Effector memory CD8-positive, alpha-beta T cell (primary cell): Measurements from ENCODE around the gene SSR4.
A peak's percentile ranks its signal among the peaks of the same experiment; 100 is the strongest.

ENCODE experiments used
- ATAC-seq: fragments of 150-1000 bp; cut with Tn5 transposase; replicated peaks from 2 replicates; pipeline ENCODE4 v1.10.0; 2021; ENCODE audit warnings: mild to moderate bottlenecking, moderate library complexity
- DNase-seq, 3 experiments: peaks; one replicate each; pipeline ENCODE4 v3.0.0; 2021
- H3K27ac Mint-ChIP-seq, 2 donors: one replicate each; pipeline ENCODE4 v1.8.0; 2022; ENCODE audit warnings: mild to moderate bottlenecking in 2 of 2, mixed read lengths in 2 of 2, moderate library complexity in 2 of 2
- H3K27me3 Mint-ChIP-seq, 2 donors: one replicate each; pipeline ENCODE4 v1.8.0; 2022; ENCODE audit warnings: mixed read lengths in 2 of 2
- H3K36me3 Mint-ChIP-seq: one replicate; pipeline ENCODE4 v1.8.0; 2022; ENCODE audit warnings: mild to moderate bottlenecking, moderate library complexity, mixed read lengths; ENCODE audit not compliant: insufficient read depth
- H3K4me1 Mint-ChIP-seq, 2 donors: one replicate each; pipeline ENCODE4 v1.8.0; 2022; ENCODE audit warnings: low read depth in 2 of 2, mixed read lengths in 2 of 2
- H3K4me3 Mint-ChIP-seq, 2 donors: one replicate each; pipeline ENCODE4 v1.8.0; 2022; ENCODE audit warnings: mild to moderate bottlenecking in 2 of 2, mixed read lengths in 2 of 2, moderate library complexity in 2 of 2
- H3K9me3 Mint-ChIP-seq, 2 donors: one replicate each; pipeline ENCODE4 v1.8.0; 2022; ENCODE audit warnings: mixed read lengths in 2 of 2

Gene SSR4

DNA sequence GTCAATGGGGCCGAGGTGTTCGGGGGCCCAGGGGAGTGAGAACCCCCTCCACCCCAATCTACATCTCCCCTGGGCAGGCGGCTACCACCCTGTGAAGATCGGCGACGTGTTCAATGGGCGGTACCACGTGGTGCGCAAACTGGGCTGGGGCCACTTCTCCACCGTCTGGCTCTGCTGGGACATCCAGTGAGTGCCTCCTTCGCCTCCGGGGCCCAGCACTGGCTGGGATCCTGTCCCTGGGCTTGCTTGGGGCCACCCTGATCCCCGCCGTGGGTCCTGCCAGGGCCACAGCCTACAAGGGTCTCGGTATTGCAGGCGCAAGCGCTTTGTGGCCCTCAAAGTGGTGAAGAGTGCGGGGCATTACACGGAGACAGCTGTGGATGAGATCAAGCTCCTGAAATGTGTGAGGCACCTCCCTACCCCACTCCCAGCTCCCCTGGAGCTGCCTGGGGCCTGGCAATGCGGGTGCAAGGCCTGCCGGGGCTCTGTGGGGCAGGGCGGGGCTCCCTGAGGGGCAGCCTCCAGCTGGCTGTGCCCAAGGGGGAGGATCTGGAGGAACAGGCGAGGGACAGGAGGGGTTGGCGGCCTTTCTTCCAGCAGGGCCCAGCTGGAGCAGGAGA, 12.9 kb upstream of the SSR4 start:
- Mint-ChIP-seq H3K4me1 (peaks cover 0 to 6% of the 10 kb centered on the region in 2 donors), H3K27me3 (peaks cover 7 to 13% of the 10 kb centered on the region in 2 donors), H3K36me3 (peaks cover 8% of the 10 kb centered on the region), H3K27ac (no peak overlapping the region), H3K4me3 (no peak overlapping the region), H3K9me3 (no peaks in the 10 kb centered on the region)
- no peak for DNase-seq
- no peak for ATAC-seq

DNA sequence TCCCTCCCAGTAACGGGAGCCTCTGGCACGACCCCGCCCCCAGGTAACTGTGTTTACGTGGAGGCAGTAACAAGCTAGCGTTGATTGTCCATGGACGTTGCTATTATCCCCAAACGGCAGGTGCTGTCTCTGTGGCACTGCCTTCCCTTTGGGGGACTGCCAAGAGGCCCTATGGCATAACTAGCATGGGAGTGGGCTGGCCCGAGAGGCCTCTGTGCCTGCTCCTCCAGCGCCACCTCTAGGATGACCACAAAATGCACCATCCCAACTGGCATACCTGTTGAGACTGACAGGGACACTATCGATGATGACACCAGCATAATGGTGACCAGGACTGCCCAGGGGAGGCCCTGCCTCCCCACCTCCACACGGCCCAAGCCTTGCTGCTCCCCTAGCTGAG, 12.2 kb upstream of the SSR4 start:
- Mint-ChIP-seq H3K36me3 (peaks cover 10% of the 10 kb centered on the region), H3K27me3 (peaks cover 7 to 13% of the 10 kb centered on the region in 2 donors), H3K4me1 (peaks cover 0 to 6% of the 10 kb centered on the region in 2 donors), H3K9me3 (no peaks in the 10 kb centered on the region), H3K27ac (no peak overlapping the region), H3K4me3 (no peak overlapping the region)
- no peak for DNase-seq
- ATAC-seq: no peak

DNA sequence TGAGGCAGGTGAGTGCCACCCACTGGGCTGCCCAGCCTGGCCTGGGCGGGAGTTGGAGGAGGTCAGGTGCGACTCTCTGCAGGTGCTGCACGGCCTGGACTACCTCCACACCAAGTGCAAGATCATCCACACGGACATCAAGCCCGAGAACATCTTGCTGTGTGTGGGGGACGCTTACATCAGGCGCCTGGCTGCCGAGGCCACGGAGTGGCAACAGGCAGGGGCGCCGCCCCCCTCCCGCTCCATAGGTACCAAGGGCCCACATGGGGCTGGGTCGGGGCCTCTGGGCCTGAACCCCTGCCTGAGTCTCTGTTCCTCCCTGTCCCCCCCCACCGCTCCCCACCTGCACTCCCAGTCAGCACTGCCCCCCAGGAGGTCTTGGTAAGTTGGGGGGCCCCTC, 11.6 kb upstream of the SSR4 start:
- ATAC-seq: no peak
- Mint-ChIP-seq H3K27me3 (peaks cover 7 to 13% of the 10 kb centered on the region in 2 donors), H3K27ac (no peak overlapping the region), H3K4me1 (peaks cover 0 to 6% of the 10 kb centered on the region in 2 donors), H3K9me3 (no peaks in the 10 kb centered on the region), H3K36me3 (peaks cover 14% of the 10 kb centered on the region), H3K4me3 (no peak overlapping the region)
- DNase-seq: no peak

DNA sequence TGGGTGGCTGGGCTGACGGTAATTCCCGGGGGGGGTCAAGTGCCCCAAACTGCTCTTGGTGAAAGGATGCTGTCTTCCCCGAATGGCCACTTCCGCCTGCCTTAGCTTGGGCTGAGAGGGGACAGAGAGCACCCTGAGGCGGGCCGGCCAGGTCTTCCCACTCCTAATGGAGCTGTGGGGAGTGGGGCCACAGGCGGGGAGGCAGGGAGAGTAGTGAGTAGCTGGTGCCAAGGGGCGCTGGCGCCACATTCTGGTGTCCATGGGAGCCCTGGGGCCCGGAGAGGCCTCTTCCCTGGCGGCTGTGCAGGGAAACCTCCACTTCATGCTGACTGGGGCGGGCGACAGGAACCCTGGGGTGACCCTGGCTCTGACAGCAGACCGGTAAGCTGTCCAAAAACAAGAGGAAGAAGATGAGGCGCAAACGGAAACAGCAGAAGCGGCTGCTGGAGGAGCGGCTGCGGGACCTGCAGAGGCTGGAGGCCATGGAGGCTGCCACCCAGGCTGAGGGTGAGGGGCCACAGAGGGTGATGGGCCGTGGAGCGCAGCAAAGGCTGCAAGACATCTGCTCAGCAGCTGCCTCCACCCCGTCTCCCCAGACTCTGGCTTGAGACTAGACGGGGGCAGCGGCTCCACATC, 11.0 kb upstream of the SSR4 start:
- DNase-seq: no peak
- Mint-ChIP-seq H3K36me3 (peaks cover 14% of the 10 kb centered on the region), H3K27ac (no peak overlapping the region), H3K4me1 (peaks cover 0 to 6% of the 10 kb centered on the region in 2 donors), H3K27me3 (peaks cover 7 to 13% of the 10 kb centered on the region in 2 donors), H3K4me3 (no peak overlapping the region), H3K9me3 (no peaks in the 10 kb centered on the region)
- ATAC-seq: no peak

DNA sequence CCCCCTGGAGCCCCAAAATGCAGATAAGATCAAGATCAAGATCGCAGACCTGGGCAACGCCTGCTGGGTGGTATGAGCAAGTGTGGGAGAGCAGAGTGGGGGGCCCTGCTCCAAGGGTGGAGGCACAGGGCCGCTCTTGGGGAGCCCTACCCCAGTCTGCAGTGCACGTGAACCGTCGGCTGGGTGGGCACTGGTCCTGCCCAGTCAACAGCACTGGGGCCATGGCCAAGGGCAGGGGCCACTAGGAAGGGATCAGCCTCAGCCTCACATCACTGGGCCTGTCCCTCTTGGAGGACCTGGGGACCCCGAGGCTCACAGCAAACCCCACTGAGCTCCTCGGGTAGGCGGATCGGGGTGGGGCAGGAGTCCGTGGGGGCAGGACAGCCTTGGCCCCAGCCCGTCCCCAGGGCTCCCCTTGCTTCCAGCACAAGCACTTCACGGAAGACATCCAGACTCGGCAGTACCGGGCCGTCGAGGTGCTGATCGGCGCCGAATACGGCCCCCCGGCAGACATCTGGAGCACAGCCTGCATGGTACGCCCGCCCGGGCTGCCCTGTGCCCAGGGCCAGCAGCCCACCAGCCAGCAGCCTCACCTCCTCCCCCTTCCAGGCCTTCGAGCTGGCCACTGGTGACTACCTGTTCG, 10.0 kb upstream of the SSR4 start:
- Mint-ChIP-seq H3K4me3 (no peak overlapping the region), H3K27me3 (peaks cover 7 to 12% of the 10 kb centered on the region in 2 donors), H3K9me3 (no peaks in the 10 kb centered on the region), H3K36me3 (peaks cover 14% of the 10 kb centered on the region), H3K27ac (no peak overlapping the region), H3K4me1 (peaks cover 0 to 6% of the 10 kb centered on the region in 2 donors)
- no peak for ATAC-seq
- no peak for DNase-seq

DNA sequence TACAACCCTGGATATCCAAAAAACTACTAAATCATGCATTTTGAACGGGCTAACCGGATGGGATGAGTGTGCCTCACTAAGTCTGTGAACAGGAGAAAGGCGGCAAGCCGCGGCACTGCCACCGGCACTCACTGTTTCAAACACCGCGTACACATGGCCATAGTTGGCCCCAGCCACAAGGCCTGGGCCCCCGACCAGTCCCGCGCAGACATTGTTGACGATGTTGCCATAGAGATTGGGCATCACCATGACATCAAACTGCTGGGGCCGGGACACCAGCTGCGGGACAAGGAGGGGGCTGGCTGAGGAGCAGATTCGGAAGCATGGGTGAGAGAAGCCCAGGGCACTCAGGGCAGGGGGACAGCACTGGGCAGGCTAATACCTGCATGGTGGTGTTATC, 7.8 kb upstream of the SSR4 start:
- no peaks in the 10 kb centered on the region for H3K9me3 Mint-ChIP-seq
- H3K36me3 Mint-ChIP-seq: peaks cover 20% of the 10 kb centered on the region
- no peak overlapping the region for H3K27ac Mint-ChIP-seq
- no peak for DNase-seq
- no peak for ATAC-seq
- no peaks in the 10 kb centered on the region for H3K27me3 Mint-ChIP-seq
- no peak overlapping the region for H3K4me3 Mint-ChIP-seq
- no peaks in the 10 kb centered on the region for H3K4me1 Mint-ChIP-seq

DNA sequence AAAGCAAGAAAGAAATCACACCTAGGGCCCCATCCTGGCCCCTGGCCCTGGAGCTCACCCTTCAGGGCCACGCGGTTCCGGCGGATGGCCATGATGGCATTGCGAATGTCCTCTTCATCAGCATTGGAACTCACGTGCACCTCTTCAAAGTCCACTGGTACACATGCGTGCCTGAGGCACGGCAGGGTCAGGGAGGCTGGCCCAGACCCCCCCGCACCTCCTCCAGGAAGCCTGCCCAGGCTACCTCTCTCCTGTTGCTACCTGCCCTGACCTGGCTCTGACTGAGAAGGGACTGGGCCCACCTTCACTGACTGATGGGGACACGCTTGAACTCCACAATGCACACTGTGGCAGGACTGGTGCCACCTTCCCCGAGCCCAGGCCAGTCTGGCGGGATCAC, 4.8 kb upstream of the SSR4 start:
- DNase-seq: no peak
- no peak overlapping the region for H3K4me3 Mint-ChIP-seq
- no peaks in the 10 kb centered on the region for H3K27me3 Mint-ChIP-seq
- peaks cover 28% of the 10 kb centered on the region for H3K36me3 Mint-ChIP-seq
- peaks cover 6 to 7% of the 10 kb centered on the region in 2 donors for H3K4me1 Mint-ChIP-seq
- no peak overlapping the region for H3K27ac Mint-ChIP-seq
- ATAC-seq: no peak
- H3K9me3 Mint-ChIP-seq: no peaks in the 10 kb centered on the region

DNA sequence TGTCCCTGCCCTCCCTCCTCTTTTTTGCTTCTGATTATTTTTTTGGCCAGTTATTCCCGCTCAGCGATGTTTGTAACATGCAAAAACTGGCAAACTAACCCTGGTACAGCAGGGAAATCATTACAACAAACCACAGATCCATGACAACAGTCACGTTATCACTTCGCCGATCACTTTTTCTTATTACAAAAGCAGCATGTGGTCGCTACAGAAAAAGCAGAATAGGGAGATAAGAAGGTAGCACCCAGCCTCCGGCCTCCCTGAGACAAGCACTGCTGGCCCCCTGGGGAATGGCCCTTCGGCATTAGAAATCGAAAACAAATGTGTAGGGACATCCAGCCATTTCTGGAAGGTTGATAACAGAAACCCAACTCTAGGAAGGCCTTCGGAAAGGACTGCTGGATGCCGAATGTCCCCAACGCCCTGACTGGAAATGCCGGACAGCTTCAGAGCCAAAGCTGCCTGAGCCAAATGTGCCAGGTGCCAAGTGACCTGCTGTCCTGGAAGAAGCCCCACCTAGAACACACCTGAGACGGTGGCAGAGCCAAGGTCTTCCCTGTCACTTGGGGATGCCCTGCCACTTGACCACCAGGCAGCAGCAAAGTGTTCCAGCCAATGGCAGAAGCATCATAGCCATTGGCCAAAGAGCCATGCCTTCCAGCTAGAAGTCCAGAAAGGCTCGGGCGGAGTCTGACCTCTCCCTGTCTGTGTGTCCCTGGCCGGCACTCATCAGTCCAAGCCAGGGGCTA, 3.2 kb upstream of the SSR4 start:
- no peak for DNase-seq
- H3K36me3 Mint-ChIP-seq: peaks cover 31% of the 10 kb centered on the region
- ATAC-seq: no peak
- peaks cover 15 to 18% of the 10 kb centered on the region in 2 donors for H3K4me1 Mint-ChIP-seq
- H3K4me3 Mint-ChIP-seq: no peak overlapping the region
- no peaks in the 10 kb centered on the region for H3K27me3 Mint-ChIP-seq
- no peaks in the 10 kb centered on the region for H3K9me3 Mint-ChIP-seq
- H3K27ac Mint-ChIP-seq: no peak overlapping the region

DNA sequence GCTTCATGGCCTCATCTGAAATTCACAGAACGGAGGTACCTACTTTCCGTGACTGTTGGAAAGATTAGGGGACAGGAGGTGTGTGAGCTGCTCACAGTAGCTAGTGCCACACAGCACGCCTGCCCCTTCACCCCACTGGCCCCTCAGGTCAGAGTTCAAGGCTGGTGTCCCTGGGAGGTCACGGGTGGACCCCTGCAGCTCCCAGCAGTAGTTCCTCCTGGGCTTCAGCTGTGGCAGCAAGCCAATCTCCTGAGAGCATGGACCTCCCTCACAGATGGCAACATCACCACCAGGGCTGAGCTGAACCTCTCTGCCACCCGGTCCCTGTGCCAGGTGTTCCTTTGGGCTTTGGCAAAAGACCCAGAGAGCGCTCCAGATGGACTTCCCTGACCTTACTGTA, 2.1 kb upstream of the SSR4 start:
- Mint-ChIP-seq H3K4me1 (peaks cover 17 to 19% of the 10 kb centered on the region in 2 donors), H3K4me3 (no peak overlapping the region), H3K36me3 (peaks cover 27% of the 10 kb centered on the region), H3K9me3 (no peaks in the 10 kb centered on the region), H3K27me3 (no peaks in the 10 kb centered on the region), H3K27ac (no peak overlapping the region)
- DNase-seq (no peak), ATAC-seq (no peak)

DNA sequence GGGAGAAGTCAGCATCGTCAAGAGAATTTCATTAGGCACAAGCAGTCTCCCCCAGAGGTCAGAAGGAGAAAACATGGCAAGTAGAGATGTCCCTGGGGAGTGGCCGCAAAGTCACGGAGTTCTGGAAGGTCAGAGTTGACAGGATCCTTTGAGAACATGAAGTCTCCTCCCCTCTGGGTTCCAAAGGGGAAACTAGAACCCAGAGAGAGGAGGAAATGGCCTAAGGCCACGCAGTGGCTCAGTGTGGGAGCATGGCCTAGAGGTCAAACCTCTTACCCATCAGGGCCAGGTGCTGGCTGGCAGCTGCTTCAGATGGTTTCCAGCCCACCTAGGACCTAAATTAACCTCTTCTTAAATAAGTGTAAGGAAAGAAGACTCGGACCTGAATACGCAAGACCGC, 1.2 kb upstream of the SSR4 start:
- Mint-ChIP-seq H3K9me3 (no peaks in the 10 kb centered on the region), H3K27me3 (no peaks in the 10 kb centered on the region), H3K4me3 (peak overlapping the region; percentile 84 to 91), H3K4me1 (peaks cover 17 to 22% of the 10 kb centered on the region in 2 donors), H3K36me3 (peaks cover 24% of the 10 kb centered on the region), H3K27ac (peak overlapping the region; percentile 95 to 97)
- DNase-seq (no peak), ATAC-seq (no peak)

DNA sequence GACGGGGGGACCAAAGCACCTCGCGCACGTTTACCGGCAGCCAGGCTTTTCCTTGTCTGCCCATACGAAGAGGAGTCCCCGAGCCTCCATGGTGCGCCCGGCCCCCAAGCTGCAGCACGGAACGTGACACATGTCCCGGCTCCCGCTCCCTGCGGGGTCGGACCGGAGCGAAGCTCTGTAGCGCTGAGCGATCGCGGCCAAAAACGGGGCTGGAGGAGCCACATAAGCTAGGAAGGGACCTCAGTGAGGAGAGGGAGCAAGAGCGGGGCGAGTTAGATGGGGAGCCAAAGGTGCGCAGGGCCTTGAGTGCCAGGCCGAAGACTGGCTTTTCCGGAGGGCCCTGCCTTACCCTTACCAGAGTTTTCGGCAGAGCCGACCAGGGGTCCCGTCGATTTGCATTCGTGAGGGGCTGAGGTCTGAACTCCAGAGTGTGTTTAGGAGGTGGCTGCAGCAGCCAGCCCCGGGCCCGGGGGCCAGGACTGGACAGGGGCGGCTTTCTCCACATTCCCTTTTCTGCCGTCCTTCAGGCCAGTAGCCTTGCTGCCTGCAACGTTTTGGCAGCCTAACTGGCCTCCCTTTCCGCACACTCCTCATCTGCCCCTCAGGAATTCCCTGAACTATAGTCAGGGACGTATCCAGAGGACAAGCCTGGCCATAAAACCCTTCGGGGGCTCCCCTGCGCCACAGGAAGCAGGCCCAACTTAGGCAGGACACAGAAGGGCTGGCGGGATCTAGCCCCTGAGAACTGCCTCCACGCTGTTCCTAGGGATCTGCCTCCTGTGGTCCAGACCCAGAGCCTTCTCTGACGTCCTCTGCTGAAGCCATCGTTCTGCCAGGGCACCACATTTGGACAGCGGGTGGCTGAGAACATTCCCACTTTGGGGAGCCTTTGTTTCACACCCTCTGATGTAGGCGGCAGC, 689 bp downstream of the SSR4 start:
- Mint-ChIP-seq H3K27ac (peak overlapping the region; percentile 95 to 97), H3K4me3 (peak overlapping the region; percentile 84 to 91), H3K9me3 (no peaks in the 10 kb centered on the region), H3K4me1 (peaks cover 17 to 22% of the 10 kb centered on the region in 2 donors), H3K36me3 (peaks cover 35% of the 10 kb centered on the region), H3K27me3 (no peaks in the 10 kb centered on the region)
- DNase-seq (peak in 1 of 3 experiments; percentile 5), ATAC-seq (no peak)

DNA sequence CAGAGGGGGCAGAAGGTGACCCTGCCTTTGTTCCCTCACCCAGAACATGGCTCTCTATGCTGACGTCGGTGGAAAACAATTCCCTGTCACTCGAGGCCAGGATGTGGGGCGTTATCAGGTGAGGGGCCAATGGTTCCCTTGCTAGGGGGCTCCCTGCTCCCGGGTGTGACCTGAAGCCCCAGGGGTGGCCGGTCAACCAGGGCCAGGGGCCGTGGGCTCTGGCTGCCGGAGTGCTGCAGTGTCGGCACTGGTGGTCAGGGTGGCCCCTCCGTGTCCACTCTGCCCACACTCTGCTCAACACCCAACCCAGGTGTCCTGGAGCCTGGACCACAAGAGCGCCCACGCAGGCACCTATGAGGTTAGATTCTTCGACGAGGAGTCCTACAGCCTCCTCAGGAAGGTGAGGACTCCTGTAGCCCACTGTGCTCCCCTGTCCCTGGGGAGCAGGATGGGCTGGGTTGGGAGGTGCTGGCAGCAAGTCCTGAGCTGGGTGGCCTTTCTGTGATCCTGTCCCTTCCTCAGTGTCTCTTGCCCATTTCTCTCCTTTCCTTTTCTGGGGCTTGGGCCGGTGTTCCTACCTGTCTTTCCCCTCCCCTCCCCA, 3.0 kb downstream of the SSR4 start:
- H3K4me1 Mint-ChIP-seq: peaks cover 17 to 22% of the 10 kb centered on the region in 2 donors
- DNase-seq (no peak), ATAC-seq (no peak)
- H3K27me3 Mint-ChIP-seq: no peaks in the 10 kb centered on the region
- no peaks in the 10 kb centered on the region for H3K9me3 Mint-ChIP-seq
- peaks cover 38% of the 10 kb centered on the region for H3K36me3 Mint-ChIP-seq
- peak overlapping the region in 1 of 2 donors; percentile 84 for H3K4me3 Mint-ChIP-seq
- H3K27ac Mint-ChIP-seq: no peak overlapping the region
